SK-N-SH (cell line): ENCODE measurements around the gene TUBA4B.

ENCODE experiments used
- CHD2 ChIP-seq: fragments of 150-350 bp; IDR thresholded peaks from 2 replicates; pipeline ENCODE4 v1.6.1; 2018; ENCODE audit warnings: low read length; ENCODE audit not compliant: partially characterized antibody
- CTCF ChIP-seq: fragments of 200-600 bp; sonication (generic); IDR thresholded peaks from 2 replicates; pipeline ENCODE4 v1.6.1; 2017; ENCODE audit warnings: antibody characterized with exemption, mild to moderate bottlenecking, moderate library complexity
- EP300 ChIP-seq, 2 experiments: IDR thresholded peaks; 2 replicates each; pipeline versions ENCODE4 v1.4.0 to v1.6.1; 2012; ENCODE audit warnings: borderline replicate concordance in 1 of 2, low read depth in 1 of 2, low read length in 1 of 2
- FOXM1 ChIP-seq: IDR thresholded peaks from 2 replicates; pipeline ENCODE4 v1.4.0; 2012; ENCODE audit warnings: low read depth, mild to moderate bottlenecking
- MXI1 ChIP-seq: IDR thresholded peaks from 2 replicates; pipeline ENCODE4 v1.6.1; 2012; ENCODE audit warnings: mild to moderate bottlenecking, low read depth, low read length, improper control_type of control experiment
- PBX3 ChIP-seq: IDR thresholded peaks from 2 replicates; pipeline ENCODE4; 2012
- POLR2AphosphoS5 ChIP-seq: IDR thresholded peaks from 2 replicates; pipeline ENCODE4 v1.6.1; 2012; ENCODE audit warnings: low read depth, low read length
- RAD21 ChIP-seq: IDR thresholded peaks from 2 replicates; pipeline ENCODE4 v1.6.1; 2012; ENCODE audit warnings: mild to moderate bottlenecking, low read length
- REST ChIP-seq: IDR thresholded peaks from 2 replicates; pipeline ENCODE4 v1.6.1; 2012; ENCODE audit warnings: mild to moderate bottlenecking, low read depth, low read length, moderate library complexity
- TEAD4 ChIP-seq: IDR thresholded peaks from 2 replicates; pipeline ENCODE4 v1.4.0; 2012; ENCODE audit warnings: mild to moderate bottlenecking, borderline replicate concordance; ENCODE audit not compliant: insufficient read depth
- ZBTB33 ChIP-seq: IDR thresholded peaks from 2 replicates; pipeline ENCODE4 v1.4.0; 2012; ENCODE audit warnings: low read depth, borderline replicate concordance

- TF ChIP-seq ZBTB33 (no peak), POLR2AphosphoS5 (no peak), REST (no peak), CTCF (no peak), MXI1 (no peak), FOXM1 (no peak), CHD2 (no peak), EP300 (IDR thresholded peaks at IDR 0.05; ENCODE audit: borderline replicate concordance in 1 of 2, low read depth in 1 of 2, low read length in 1 of 2) (no peak), TEAD4 (no peak), RAD21 (no peak), PBX3 (no peak)
Measured at GRCh38 chr2:219247678-219248642, 5.1 kb upstream of the TUBA4B start.
